Right forelimb (tissue), 1 donor: ENCODE data around the gene TSPAN11.
"Not testable (repeated sequence)": the region's sequence is repeated elsewhere in the genome, so short reads cannot be mapped to it uniquely, and the experiment has no call there.

Experiments used
- DNase-seq: peaks from one replicate; pipeline ENCODE4 v3.0.0-alpha.2; 2018

The TSPAN11 gene

DNA sequence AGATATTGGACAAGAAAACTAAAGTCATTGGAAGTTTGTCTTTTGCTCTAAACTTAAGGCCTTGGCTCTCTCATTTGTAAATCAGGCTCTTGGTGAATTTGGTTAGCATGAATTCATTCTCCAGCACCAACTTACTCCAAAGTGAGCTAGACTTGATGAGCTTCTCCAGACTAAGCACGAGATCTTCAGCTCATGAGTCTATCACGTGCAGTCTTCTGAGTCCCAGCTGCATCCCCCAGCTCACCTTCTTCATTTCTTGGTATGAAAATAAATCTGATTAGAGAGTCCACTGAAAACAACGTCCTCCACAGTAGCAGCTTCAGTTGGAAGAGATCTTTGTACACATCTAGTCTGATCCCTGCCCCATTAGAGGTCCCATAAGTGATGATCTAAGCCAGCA is 94.6 kb downstream of the TSPAN11 start:
- no peak for DNase-seq

DNA sequence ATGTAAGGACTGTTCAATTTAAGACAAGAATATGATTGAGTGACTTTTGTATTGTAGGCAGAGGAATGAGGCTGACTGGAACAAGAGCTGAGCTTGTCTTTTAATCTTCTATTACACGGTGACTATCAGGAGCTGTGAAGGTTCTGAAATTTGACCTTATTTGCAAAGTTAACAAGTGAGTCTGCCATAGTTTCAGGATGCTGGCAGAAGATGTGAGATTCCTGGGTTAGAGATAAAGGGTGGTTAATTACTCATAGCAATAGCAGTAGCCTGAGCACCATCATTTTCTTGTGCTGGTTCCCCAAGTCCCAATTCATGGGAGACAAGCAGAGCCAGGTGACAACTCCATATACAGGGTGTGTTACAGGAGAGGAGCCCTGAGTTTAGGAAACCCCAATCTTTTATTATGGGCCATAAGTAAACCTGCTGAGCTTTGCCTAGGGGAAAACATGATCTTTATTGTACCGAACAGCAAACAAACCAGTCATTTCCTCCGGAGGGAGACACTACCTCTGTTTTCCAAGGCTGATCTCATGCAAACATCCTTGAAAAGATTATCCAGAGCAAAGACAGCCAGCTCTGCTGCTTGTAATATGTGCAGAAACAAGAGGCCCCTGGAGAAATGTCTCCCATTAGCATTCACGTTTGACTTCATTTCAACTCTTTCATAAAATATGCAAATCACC is 95.4 kb downstream of the TSPAN11 start:
- DNase-seq, result no peak

DNA sequence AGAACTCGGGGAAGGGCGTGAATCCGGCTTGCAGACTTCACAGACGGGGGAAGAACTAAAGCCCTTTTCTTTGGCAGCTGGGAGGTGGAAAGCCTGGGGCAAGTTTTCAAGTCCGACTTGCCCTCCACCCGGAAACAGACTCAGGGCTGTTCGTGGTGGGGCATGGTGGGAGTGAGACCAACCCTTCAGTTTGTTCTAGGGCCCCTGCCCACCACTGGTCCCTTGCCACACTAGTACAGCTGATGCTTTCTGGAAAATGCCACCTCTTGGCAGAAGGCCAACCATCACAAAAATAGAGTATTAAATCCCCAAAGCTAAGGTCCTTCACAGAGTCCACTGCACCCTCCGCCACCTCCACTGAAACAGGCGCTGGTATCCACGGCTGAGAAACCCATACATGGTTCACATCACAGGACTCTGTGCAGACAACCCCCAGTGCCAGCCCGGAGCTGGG is 96.8 kb downstream of the TSPAN11 start:
- DNase-seq, result peak; percentile 37

DNA sequence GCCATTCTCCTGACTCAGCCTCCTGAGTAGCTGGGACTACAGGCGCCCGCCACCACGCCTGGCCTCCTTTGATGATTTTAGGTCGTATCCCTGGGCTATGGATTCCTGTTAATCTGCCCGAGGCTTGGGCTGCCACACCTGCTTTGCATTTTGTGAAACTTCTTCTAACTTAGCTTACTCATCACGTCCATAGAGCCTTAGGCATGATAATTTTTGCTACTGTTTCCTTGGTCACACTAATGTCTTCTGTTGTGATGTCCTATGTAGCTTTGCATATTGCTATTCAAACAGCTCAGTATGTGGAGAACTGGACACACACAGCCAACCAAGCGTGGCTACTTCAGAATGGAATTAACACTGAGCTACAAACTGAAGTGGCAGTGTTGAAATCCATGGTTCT is 99.7 kb downstream of the TSPAN11 start:
- DNase-seq, result no peak

DNA sequence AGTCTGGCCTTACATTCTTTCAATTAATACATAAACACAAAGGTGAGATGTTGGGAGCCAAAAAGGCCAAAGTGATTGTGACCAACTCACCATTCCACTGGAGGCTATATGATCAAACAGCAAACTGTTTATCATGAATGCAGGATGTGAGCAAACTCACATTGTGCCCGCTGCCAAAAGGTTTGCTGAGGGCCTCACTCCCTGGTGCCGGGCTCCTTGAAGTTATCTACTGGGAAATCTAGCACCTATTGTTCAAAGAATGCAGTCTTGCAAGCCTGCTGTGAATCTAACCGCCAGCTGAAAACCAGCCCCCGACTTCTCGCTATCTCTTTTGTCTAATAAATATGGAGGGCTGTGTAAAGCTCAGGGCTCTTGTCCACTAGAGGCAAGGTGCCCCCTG is 100.5 kb downstream of the TSPAN11 start:
- not testable (repeated sequence) for DNase-seq

DNA sequence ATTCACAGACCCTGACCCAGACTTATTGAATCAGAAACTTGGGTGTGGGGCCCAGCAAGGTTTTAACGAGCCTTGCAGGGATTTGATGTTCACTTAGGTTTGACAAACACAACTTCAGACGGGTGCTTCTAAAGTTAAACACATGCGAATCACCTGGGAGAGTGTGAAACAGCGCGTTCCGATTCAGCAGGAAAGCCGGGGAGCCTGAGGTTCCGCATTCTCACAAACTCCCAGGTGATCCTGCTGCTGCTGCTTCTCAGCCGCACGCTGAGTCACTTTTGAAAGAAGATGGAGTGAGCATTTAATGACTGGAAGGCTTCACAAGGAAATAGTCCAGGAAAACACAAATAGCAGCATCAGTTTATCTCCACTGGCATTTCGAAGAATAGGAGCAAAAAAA is 102.9 kb downstream of the TSPAN11 start:
- DNase-seq, result no peak

DNA sequence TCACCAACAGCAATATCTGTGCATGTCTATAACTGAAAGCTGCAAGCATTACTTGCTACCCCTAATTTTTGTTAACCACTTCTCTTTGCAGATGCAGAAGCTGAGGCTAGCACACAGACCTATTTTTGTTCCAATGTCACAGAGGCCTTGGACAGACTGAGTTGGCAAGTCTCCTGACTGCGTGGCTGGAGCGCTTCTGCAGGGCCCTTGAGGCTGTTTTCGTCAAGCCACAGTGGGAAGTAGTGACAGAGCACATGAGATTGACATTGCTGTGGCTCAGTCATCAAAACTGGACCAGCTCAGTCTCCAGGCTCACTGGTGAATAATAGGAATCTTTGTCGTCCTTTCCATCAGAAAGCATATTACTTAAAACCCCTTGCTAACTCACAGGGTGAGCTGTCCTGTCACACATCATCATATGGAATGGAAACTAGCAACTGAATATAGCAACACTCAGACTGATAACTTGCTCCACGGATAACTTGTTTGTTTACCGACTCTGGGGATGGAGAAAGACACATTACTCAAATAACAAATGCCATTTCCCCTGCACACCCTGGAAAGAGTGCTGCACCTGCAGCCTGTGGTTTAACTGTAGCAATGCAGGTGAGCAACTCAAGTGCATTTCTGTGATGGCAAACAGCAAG is 103.5 kb downstream of the TSPAN11 start:
- DNase-seq, result no peak

DNA sequence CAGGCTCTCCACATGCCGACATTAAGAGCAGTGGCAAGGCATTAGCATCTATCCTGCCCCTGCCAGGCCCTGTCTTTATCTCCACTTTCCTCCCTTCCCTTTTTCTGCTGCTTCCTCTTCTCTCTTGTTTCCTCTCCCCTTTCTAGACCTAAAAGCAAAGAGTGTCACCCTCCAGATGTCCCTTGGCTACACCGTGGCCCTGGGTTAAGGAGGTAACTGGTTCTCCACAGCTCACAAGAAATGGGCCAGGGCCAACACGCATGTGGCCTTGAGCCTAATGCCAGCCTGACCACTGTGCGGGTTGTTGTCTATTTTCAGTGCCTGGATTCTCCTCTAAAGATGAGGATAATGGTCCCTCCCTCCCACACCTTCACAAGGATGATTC is 105.4 kb downstream of the TSPAN11 start:
- no peak for DNase-seq

DNA sequence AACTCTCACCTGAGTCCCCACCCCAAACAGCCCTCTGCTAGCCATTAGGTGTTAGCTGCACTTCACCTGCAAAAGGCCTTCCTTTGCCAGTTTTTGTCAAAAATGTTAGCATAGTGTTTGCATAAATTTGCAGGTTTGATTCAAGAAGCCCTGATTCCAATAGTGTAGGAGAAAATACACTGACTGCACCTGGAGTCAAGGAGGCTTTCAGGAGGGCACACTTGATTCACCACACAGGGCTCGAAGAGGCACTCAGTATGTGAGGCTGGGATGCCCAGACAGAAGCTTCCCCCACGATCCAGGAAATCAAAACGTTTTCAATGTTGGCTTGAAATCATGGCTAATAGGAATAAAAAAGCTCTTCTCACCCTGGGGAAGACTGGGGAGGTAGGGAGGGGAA is 106.6 kb downstream of the TSPAN11 start:
- no peak for DNase-seq

DNA sequence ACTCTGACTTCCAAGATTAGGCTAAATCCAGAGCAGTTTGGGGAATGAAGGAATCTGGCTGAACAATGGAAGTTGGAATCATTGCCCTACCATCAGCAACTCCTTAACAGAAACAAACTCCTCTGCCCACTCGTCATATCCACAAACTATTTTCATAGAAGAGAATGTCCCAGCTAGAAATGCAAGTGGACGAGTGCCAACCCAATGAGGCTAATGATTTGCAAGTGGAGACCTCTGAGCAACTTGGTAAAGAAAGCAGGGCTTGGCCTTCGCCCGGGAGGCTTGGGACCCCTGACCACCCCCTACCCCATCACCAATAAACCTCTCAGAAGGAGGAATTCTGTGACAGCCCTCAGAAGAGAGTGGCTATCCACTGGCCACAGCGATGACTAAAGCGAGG is 107.1 kb downstream of the TSPAN11 start:
- DNase-seq, result no peak

DNA sequence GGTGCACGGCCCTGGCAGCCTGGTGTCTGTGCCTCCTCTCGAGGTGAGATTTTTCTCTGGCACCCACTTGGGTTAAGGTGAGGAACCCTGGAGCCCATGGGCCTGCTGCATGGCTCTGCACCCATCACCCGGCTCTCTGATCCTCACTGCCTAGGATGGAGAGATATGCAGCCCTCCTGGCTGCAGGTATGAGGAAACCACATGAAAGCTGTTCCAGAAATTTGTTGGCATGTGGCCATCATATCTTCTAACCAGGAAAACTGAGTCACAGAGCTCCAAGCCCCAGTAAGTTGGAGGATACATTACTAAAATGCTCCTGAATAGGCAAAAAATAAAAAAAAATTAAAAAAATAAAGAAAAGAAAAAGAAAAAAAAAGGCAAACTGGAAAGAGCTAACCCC is 107.8 kb downstream of the TSPAN11 start:
- no peak for DNase-seq

DNA sequence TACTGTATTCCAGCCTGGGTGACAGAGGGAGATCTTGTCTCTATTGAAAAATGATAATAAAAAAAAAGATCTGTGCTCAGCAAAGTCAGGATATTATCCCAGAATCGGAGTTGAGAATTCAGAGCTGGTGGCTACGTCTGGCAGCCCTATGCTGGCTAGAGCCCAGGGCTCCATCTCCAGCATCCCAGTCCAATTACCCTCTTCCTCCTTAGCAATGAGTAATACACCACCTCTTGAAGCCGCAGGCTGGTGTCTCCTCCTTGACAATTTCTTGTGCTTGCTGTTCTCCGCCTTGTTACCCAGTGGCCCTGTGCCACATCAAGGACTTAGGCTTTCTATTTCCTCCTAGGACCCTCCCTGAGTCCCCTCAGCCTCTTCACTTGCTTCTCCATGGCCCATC is 108.7 kb downstream of the TSPAN11 start:
- no peak for DNase-seq

DNA sequence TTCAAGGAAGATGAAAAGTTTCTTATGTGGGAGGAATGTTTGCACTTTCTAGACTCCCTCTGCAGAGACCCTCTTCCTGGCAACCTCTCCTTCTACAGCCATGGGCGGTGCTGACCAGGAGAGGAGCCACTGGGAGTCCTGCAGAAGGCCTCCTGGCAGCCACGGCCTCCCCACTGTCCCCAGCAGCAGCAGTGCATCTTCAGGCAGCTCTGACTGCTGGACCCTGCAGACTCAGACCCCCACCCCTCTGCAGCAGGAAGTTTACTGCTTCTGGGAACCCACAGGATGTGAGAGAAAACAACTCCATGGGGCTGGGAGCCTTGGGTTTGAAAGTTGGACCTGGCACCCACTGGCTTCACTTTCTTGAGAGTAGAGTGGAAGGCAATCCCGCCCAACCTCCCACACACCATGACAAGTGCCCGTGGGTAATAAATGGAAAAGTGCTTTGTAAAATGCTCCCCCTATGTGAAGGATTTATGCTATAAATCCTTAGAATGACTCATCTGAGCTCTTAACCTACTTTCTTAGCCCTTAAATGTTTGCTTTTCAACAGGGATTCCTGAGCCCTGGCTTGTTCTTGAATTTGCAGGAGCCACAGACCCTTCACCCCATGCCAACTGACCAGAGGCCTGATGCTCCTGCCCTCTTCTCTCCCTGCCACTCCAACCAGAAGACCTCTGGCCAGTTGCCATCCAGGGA is 109.6 kb downstream of the TSPAN11 start:
- DNase-seq, result no peak

DNA sequence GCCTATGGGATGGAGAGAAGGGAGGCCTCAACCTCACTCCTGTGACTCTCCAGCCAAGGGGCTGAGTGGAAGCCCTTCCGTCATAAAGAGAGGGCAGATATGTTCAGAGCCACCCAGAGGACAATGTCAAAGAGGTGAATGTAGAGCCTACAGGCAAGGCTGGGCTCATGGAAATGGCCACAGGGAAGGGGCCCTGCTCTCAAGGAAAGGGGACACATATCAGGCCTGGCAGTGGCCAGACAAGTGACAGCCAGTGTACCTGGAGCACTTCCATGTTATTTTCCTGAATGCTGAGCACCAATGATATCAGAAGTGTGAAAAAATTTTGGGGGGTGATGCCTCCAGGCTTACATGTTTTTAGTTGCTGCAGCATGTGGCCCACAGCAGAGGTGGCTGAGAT is 110.5 kb downstream of the TSPAN11 start:
- no peak for DNase-seq

DNA sequence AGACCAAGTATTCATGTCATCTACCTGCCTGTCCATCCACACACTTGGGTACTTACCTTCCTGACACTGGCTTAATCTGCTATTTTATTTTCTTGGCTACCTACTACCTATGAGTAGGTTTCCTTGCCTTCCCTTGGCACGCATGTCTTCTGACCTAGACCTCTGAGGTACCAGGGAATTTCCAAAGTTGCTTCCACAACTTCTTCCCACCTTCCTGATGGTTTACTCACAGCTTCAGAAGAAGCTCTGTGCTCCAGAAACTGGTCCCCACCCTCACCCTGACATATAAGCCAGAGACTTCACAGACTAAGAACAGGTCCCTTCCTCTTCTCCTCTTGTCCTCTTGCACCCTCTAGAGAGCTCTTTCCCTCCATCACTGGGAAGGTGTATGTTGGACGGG is 111.4 kb downstream of the TSPAN11 start:
- no peak for DNase-seq

DNA sequence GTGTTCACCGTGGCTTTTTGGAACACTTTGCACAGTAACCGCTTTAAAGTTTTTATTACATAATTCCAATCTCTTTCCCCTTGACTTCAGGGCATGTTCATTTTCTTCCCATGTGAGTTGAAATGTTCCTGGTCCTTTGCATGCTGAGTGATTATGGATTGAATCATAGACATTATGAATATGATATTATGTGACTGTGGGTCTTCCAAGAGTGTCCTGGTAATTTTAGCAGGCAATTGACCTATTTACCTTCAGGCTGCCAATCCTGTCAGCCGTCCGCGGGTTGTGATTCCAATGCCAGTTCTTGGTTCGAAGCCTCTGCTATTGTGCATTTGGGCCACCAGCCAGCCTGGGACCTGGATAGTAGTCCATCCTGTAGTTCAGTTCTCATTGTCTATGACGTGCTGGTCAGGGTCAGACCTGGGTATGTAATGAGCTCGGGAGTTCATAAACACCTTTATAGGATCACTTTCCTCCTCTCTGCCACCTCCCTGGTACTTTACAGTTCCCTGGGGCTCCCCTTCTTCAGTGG is 114.6 kb downstream of the TSPAN11 start:
- DNase-seq, result no peak
